Activated CD4-positive, CD25-positive, alpha-beta regulatory T cell treated with anti-CD3 and anti-CD28 coated beads, Interleukin-2, amount 50 U/mL, for 24 hours (primary cell): Measurements from ENCODE around the gene PMM2.

Source experiments
- ATAC-seq, 2 donors: fragments of 150-1000 bp; cut with Tn5 transposase; one replicate each; pipeline ENCODE4 v1.10.0; 2021; ENCODE audit warnings: mild to moderate bottlenecking in 1 of 2, moderate library complexity in 1 of 2

PMM2 gene

GRCh38 chr16:8890549-8890921 is 92.9 kb downstream of the PMM2 start:
- ATAC-seq, result no peak

- ATAC-seq, result peak; percentile 35 to 36
Observed at GRCh38 chr16:8892101-8892575, 94.5 kb downstream of the PMM2 start.

- ATAC-seq, result no peak
Observed at GRCh38 chr16:8893426-8893825, 95.8 kb downstream of the PMM2 start.

- no peak for ATAC-seq
Observed at GRCh38 chr16:8893976-8894690, 96.5 kb downstream of the PMM2 start.

GRCh38 chr16:8894736-8895334 is 97.2 kb downstream of the PMM2 start:
- ATAC-seq, result no peak

GRCh38 chr16:8898660-8899318 is 101.2 kb downstream of the PMM2 start:
- no peak for ATAC-seq
